ENCODE results near the gene HNRNPA3.
A peak's percentile ranks its signal among the peaks of the same experiment; 100 is the strongest.
"Not testable (repeated sequence)": the region's sequence is repeated elsewhere in the genome, so short reads cannot be mapped to it uniquely, and the experiment has no call there.

Gene HNRNPA3

GRCh38 chr2:177263451-177264208 lies 51.0 kb downstream of the HNRNPA3 start:
- H3K4me3 ChIP-seq (ENCODE audit: low read depth, low read length) = peak overlapping the region; percentile 91
- TF ChIP-seq, protein P1, sequence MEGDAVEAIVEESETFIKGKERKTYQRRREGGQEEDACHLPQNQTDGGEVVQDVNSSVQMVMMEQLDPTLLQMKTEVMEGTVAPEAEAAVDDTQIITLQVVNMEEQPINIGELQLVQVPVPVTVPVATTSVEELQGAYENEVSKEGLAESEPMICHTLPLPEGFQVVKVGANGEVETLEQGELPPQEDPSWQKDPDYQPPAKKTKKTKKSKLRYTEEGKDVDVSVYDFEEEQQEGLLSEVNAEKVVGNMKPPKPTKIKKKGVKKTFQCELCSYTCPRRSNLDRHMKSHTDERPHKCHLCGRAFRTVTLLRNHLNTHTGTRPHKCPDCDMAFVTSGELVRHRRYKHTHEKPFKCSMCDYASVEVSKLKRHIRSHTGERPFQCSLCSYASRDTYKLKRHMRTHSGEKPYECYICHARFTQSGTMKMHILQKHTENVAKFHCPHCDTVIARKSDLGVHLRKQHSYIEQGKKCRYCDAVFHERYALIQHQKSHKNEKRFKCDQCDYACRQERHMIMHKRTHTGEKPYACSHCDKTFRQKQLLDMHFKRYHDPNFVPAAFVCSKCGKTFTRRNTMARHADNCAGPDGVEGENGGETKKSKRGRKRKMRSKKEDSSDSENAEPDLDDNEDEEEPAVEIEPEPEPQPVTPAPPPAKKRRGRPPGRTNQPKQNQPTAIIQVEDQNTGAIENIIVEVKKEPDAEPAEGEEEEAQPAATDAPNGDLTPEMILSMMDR (IDR thresholded peaks at IDR 0.05; ENCODE audit: borderline replicate concordance, insufficient read depth, low read depth, low read length) = peak; percentile 94

GRCh38 chr2:177264209-177264692 lies 51.7 kb downstream of the HNRNPA3 start:
- TF ChIP-seq, protein P1 (IDR thresholded peaks at IDR 0.05; ENCODE audit: borderline replicate concordance, insufficient read depth, low read depth, low read length) = no peak
- peak overlapping the region; percentile 91 for H3K4me3 ChIP-seq (ENCODE audit: low read depth, low read length)

DNA sequence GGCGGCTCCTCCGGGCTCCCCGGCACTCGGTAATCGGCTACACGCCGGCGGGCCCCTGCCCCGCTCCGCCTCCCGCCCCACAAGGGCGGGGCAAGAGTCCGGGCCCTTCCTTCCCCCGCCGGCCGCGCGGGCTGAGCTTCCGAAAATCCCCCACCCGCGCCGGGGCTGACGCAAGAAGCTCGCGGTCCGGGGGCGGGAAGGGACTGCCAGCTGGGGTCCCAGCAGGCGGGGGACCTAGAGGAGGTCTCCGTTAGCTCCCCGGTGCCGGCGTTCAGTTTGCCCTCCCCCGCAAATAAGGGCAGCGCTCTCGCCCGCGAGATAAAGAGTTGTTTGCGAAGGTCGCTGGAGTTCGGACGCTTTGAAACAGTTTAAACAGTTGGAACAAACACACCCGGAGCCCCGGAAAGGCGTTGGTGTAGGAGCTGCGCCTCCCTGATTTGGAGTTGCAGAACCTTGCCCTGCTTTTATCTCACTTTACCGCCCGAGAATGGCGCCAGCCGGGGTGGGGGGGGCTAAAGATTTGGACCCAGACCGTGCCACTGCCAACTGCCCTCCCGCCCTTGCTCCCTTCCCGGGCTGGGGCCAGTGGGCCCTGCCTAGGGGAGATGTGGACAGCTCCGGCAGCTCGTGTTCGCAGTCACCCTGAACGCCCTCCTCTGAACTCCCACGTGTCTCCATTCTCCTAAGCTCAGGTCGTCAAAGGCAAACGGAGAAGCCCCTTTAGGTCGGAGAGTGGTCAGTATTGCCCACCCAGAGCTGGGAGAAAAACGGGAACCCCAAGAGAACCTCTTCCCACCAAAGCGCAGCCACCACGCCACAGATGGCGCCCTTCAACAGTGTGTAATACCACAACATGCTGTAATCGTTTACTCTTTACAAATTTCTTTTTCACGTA lies 52.3 kb downstream of the HNRNPA3 start, which contains the start of gene NFE2L2:
NFE2L2 (minus strand) TSS at position 35 of the 895 bp plus-strand sequence. CDS start 151 bp downstream, outside the sequence.
- TF ChIP-seq, protein P1 (IDR thresholded peaks at IDR 0.05; ENCODE audit: borderline replicate concordance, insufficient read depth, low read depth, low read length) = 0 out of 2 replicates have a peak, but pooled peaks have one; percentile 22

DNA sequence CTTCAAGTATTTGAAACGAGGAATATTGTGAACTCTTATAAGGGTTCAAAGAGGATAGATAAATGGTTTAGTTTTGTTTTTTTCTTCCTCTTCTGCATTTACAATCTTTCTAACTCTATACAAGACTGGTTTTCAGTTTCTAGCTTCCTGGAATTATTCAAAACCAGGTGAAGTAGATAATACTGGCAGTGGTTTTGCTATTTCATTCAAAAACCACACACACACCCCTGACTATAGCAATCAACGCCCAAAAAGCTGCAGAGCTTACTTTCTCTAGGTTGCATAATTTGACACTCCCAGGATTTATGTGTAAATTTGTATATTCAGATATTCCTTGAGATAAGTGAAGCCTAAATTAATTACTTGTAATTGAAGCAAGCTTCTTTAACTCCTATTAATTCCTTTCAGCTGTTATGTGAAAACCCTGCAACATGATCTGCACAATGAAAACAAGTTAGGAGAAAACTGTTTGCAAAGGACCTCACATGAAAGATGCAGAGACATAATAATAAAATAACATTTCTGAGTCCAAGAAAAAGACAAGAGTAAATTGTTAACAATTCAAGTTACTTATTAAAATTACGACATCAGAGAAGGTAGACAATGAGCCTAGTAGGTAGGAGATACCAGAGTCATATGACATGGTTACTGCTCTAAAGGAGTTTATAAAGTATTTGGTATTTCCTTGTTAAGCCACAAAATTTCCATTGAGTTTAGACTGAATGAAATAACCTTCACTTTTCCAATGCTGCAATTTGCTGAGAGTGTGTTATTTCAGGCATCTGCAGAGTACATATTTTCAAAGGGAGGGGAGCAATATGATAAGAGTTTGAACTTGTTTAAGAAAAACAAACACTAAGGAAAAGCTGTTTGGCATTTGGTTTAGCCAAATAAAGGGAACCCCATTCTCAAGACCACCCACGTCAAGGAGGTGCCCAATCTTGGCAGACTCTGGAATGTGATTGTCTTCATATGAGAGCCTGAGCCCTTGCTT lies 53.5 kb downstream of the HNRNPA3 start:
- no peak overlapping the region for H3K4me3 ChIP-seq (ENCODE audit: low read depth, low read length)
- TF ChIP-seq, protein P1 (IDR thresholded peaks at IDR 0.05; ENCODE audit: borderline replicate concordance, insufficient read depth, low read depth, low read length) = no peak

More for the DNA sequence above, 52.3 kb downstream of the HNRNPA3 start, which contains the start of gene NFE2L2:
- peak within 1 kb of the TSS; percentile 91 for H3K4me3 ChIP-seq (ENCODE audit: low read depth, low read length)

GRCh38 chr2:177266955-177267354 lies 54.4 kb downstream of the HNRNPA3 start:
- H3K4me3 ChIP-seq (ENCODE audit: low read depth, low read length) = not testable (repeated sequence)

DNA sequence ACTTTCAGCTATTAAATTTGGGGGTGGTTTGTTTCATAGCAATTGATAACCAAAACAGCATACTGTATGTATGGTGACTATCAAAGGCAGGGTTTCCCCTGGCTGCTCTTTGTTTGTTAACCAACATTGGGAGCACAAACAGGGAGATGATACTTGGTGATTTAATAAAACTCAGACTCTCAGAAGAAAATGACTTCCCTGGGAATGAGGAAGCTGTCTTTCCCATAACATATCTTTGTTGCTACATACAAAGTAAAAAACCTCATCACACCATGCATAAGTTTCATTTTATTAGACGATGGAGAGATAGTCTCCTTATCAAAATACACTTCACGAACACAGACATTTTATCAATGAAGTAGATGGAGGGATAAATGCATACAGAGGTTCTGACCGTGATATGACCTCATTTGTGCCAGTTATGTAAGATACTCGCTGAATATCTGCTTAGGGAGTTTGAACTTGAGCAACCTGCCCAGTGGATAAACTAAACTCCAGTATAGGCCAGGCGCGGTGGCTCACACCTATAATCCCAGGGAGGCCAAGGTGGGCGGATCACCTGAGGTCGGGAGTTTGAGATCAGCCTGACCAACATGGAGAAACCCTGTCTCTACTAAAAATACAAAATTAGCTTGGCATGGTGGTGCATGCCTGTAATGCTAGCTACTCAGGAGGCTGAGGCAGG lies 55.7 kb downstream of the HNRNPA3 start:
- TF ChIP-seq, protein P1 (IDR thresholded peaks at IDR 0.05; ENCODE audit: borderline replicate concordance, insufficient read depth, low read depth, low read length) = no peak
- no peak overlapping the region for H3K4me3 ChIP-seq (ENCODE audit: low read depth, low read length)

Measured in GM12875 (cell line).